ENCODE measurements around the gene CDK6. TPM values are rescaled to one million over a fixed set of nuclear protein-coding genes. Genes with fewer than 3 reads are reported as not detected.
"Not testable (repeated sequence)": the region's sequence is repeated elsewhere in the genome, so short reads cannot be mapped to it uniquely, and the experiment has no call there.

Gene CDK6
- total RNA-seq, 2 experiments from 2014 or later = 229 to 236 TPM

DNA sequence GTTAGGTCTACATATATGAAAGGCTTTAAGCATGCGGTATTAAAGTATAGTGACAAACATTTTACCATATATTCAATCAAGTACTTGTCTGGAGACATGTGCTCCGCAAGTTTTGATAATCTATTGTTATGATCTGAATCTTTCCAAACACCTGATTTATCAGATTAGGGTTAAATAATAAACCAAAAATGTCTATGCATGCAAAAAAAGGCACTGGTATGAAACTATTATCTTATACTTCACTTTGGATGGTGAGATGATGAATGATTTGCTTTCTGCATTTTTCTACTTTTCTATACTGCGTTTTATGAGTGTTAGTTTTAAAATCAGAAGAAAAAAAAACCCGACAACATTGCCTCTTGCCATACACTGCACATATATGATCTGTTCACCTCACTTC is 208.4 kb downstream of the CDK6 start:
- CTCF ChIA-PET = no interaction called here

DNA sequence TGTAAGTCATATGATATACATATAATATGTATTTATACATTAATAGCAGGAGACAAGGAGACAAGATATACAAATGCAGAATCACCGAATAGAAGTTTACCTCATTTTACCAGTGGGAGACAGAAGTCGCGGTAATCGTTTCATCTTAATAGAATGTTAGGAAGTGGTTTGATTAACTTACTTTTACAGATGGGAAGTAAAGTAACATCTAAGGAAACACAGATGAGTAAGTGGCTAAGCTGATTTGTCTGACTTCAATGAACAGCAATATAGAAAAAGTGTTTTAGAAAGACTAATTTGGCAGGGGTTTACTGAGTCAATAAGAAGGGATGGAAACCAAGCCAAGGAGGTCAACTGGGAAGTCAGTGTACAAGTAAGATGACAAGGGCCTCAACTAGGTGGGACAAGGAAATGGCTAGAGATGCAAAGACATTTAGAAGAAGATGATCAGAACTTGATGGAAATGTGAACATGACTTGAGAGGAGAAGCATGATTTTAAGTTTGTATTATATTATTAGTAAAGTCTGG is 210.0 kb downstream of the CDK6 start:
- ChIA-PET POLR2A (no interaction called here), CTCF (no interaction called here)

More for the DNA sequence above, 208.4 kb downstream of the CDK6 start:
- POLR2A ChIA-PET = interaction anchor here (0.8 kb wide), 1 partner anchor 13 kb away, joined by 3 read pairs; no protein-coding TSS in a partner anchor

DNA sequence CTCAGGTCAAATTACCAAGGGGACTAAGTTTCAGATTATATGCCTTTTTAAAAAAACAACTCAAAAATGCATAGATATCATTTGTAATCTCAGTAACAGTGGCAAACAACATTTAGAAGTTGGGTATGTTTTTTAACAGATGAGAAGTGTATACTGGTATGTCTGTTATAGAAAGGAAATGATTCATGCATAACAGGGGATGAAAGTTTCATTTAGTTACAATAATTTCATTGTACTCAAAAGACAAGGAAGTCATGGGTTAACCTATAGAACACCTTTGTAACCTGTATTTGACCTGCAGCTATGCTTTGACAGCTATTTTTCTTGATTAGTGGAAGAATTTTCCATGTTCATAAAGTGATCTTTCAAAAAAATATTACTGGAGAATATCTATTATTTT is 210.8 kb downstream of the CDK6 start:
- POLR2A ChIA-PET = no interaction called here
- CTCF ChIA-PET = no interaction called here

DNA sequence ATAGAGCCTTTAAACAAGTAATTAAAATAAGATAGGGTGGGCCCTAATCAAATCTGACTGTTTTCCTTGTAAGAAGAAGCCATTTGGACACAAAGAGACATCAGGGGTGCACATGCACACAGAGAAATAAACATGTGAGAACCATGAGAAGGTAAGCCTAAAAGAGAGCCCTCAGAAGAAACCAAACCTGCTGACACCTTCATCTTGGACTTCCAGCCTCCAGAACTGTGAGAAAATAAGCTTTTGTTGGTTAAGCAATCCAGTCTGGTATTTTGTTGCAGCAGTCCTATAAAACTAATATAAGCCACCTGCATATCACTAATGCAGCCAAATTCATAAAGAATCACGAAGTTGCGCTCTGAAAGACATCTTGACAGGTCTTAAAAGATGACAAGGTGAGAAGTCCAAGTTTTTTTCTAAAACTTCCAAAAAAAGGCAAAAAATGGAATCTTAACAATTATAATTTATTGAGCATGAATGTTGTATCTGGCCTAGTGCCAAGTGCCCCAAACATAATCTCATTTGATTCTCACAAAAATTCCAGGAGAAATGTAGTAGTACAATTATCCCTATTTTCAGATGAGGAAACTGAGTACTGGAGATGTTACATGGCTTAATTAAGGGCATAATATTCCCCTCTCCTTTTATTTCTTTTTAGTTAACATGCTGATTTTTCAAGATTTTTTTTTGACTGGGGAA is 211.9 kb downstream of the CDK6 start:
- ChIA-PET CTCF (no interaction called here), POLR2A (no interaction called here)

DNA sequence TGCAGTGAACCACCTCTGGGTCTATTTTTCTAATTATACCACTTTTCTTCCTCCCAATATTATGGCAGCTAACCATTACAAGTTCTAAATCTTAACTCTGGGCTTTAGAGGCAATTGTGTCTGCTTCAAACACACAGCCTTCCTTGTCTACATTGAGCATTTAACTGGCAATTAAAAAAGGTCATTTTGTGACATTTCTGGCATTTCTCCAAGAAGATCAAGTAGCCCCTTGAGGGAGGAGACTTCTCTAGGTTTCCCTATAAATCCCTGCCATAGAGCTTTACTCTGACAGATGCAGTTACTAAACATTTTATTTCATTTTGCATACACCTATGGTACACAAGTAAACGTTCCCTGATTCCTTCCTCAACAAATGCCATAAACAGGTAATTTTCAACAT is 212.8 kb downstream of the CDK6 start:
- ChIA-PET CTCF (no interaction called here), POLR2A (no interaction called here)

DNA sequence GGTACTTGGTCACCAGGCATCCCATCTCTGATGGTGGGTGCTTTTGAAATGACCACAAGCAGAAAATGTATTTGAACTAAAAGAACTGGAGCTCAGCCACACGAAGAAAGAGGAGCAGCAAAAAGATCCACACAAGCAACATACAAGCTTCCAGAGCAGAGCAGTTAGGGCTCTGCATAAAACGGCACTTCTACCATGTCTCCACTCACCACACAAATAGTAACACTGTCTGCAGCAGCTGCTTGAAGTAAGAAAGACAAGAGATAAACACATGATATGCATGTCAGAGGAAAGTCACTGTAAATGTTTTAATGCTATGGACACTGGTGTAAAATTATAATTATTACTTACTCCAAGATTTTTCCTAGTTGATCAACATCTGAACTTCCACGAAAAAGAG is 213.7 kb downstream of the CDK6 start:
- POLR2A ChIA-PET = no interaction called here
- CTCF ChIA-PET = interaction anchor here (0.9 kb wide), 1 partner anchor 14 kb away, joined by 3 read pairs; no protein-coding TSS in a partner anchor

DNA sequence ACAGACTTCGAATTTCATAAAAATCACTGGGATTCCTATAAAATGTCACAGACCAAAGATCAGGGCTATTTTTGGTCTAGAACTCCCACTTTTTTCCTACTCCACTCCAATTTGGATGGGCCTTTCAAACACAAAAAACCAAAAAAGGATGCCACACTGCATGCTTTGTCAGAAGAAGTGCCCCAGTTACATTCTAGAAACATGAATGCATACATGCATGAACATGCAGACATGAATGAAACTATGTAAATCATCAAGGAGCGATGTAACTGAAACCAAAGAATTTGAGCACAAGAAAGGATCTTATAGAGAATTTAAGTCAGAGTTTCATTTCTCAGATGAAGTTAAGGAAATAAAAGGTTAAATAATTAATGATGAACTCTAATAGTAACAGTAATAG is 214.3 kb downstream of the CDK6 start:
- ChIA-PET POLR2A (interaction anchor here (0.7 kb wide), 1 partner anchor 220 kb away, joined by 6 read pairs; no protein-coding TSS in a partner anchor), CTCF (interaction anchor here (0.7 to 2.4 kb wide), 5 partner anchors 10 to 158 kb away, joined by 3 to 7 read pairs (median 3); no protein-coding TSS in a partner anchor)

DNA sequence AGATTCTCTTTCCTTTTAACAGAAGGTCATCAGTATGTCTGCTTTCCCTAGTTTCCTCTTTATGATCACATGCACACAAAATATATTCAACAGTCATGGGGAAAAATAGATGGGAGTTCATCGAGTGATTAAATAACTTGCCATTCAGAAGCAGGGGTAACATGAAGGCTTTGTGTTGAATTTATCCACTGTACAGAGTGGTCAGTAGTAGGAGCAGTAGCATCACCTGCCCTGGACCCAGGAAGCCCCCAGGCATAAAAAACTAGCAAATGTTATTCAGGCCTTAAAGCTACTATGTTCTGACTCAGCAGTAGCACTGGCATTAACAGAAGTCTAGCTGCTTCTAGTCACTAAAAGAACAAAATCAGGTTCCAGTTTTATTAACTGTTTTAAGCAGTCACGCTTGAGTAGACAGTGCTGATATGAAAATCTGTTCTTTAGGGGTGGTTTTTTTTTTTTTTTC is 214.8 kb downstream of the CDK6 start:
- ChIA-PET CTCF (interaction anchor here (0.7 to 2.4 kb wide), 9 partner anchors 9 to 211 kb away, joined by 3 to 7 read pairs (median 4); no protein-coding TSS in a partner anchor), POLR2A (interaction anchor here (0.7 kb wide), 1 partner anchor 221 kb away, joined by 6 read pairs; no protein-coding TSS in a partner anchor)

DNA sequence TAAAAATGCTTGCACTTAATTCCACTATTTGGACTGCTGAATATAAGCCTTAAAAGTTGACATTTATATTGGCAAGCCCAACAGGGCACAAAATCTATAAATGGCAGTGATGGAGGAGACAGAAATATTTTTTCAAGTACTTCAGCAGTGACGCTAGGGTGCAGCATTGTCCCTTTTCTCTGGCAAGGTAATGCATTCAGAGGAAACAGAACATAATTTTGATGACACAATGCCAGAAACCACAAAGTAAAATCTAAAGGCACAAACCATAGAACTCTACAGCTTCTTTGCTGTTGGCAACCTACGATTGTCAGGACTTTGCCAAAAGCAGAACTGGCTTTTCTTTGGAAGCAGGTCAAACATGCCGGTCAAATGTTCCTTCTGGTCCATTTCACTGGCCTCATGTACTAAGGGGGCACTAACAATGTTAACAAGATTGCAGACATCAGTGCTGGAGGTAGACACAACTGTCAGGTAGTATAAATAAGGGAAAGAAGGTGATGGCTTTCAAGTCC is 215.3 kb downstream of the CDK6 start:
- ChIA-PET CTCF (interaction anchor here (0.6 to 2.4 kb wide), 14 partner anchors 9 to 452 kb away, joined by 3 to 7 read pairs (median 4); no protein-coding TSS in a partner anchor), POLR2A (interaction anchor here (0.7 kb wide), 1 partner anchor 221 kb away, joined by 6 read pairs; no protein-coding TSS in a partner anchor)

DNA sequence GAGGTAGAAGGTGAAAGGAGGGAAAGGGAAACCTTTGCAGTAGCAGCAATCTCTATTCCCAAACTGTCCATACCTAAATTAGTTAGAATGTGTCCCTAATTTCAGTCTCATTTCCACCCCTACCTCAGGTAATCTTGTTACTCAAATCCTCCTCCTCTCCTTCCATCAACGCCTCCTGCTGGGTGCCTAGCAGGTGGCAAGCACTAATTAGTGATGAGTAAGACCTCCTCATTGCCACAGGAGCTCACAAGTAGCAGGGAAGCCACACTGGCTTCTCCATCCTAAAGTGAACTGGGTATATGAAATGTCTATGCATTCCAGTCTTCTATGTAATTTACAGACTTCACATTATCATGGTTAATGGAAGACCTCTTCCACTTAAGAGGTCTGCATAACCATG is 220.5 kb downstream of the CDK6 start:
- POLR2A ChIA-PET = no interaction called here
- CTCF ChIA-PET = no interaction called here

DNA sequence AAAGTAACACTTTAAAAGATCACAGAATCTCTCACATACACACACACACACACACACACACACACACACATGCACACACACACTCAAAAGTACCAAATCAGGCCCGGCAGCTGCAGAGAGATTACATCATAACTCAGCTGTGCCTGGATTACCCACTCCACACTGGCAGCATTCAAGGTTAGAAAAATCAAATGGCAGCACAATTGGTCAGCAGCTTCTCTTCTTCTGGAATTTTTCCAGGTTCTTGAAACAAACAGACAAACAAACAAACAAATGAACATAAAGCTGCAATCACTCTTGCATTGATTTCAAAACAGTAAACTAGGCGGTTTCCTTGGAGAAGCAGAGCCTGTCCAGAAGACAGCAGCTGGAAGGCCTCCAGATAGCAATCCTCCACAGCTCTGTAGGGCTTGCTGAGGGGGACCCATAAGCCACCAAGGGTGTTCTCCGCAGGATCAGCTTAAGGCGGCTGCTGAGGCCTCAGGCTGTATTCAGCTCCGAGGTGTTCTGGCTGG is 221.7 kb downstream of the CDK6 start:
- CTCF ChIA-PET = no interaction called here
- POLR2A ChIA-PET = no interaction called here

DNA sequence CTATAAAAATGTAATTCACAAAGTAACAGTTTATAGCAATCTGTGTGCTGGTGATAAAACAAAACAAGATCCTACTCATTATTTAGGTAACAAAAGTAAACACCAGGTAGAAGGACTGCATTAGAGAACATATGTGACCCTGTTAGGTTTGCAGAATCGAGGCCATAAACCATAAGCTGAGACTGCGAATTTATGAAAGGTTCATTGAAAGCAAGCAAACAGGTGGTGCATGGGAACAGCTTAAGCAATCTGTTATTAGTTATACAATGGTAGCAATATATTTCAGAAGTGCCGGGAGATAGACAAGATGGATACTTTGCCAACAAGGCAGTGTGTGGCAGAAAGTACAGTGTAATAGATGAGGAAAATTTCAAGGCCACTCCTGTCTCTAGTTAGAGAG is 222.7 kb downstream of the CDK6 start:
- POLR2A ChIA-PET = interaction anchor here (0.6 kb wide), 1 partner anchor 158 kb away, joined by 3 read pairs; no protein-coding TSS in a partner anchor
- CTCF ChIA-PET = no interaction called here

DNA sequence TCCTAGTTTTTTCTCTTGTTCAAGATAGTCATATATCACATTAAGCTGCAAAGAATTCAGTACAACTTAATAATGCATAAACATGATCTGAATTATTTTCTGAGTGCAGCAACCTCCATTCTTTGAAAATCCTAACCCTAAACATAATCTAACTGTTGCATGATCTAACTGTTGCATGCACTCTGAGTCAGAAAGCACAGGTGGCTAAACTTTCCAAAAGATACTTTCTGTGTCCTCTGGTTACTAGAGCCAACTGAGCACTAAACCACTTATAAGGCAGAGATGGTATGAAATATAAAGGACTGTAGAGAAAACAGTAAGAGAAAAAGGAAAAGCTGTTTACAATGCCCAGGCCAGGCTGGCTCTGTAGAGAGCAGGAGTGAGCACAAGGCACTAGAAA is 223.2 kb downstream of the CDK6 start:
- CTCF ChIA-PET = interaction anchor here (1.8 kb wide), 1 partner anchor 23 kb away, joined by 6 read pairs; the partner anchor contains the start of gene FAM133B
- POLR2A ChIA-PET = no interaction called here

DNA sequence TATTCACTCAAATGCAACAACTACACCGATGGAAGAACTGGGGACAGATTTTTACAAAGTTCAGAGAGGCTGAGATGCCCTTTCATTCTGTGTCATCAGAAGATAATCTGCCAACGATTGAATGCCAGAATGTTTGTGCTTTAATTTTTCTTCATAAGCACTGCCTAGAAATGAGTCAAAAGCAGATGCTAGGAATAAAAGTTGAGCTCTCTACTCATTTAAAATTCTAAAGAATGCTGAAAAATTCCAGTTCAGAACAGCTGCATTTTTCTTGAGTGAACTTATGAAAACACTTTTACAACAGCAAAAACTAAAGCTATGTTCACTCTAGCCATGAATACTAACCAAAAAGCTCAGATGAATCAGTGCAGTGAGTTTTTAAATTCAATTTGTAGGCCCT is 223.9 kb downstream of the CDK6 start:
- ChIA-PET CTCF (interaction anchor here (0.9 to 1.8 kb wide), 2 partner anchors 8 to 22 kb away, joined by 5 to 6 read pairs; partner anchors contain the start of gene FAM133B), POLR2A (no interaction called here)

DNA sequence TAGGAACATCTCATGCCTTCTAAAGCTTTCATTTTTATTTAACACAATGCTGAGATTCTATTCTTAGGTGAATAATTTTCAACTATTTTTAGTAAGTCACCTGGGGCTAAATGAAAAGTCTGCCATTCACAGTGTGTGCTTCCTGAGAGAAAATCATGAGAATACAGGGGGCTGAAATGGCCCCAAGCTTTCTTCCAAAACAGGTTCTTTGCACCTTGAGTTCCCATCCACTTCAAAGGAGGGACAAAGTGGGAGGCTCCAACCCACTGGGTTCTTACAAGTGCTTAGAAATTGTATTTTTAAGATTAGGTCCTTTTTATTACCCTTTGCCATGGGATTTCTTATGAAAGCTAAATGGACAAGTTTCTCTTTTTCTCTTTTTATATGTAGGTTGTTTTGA is 224.6 kb downstream of the CDK6 start:
- POLR2A ChIA-PET = no interaction called here
- CTCF ChIA-PET = interaction anchor here (1.8 to 2.1 kb wide), 2 partner anchors 9 to 21 kb away, joined by 6 to 7 read pairs; partner anchors contain the start of gene FAM133B

DNA sequence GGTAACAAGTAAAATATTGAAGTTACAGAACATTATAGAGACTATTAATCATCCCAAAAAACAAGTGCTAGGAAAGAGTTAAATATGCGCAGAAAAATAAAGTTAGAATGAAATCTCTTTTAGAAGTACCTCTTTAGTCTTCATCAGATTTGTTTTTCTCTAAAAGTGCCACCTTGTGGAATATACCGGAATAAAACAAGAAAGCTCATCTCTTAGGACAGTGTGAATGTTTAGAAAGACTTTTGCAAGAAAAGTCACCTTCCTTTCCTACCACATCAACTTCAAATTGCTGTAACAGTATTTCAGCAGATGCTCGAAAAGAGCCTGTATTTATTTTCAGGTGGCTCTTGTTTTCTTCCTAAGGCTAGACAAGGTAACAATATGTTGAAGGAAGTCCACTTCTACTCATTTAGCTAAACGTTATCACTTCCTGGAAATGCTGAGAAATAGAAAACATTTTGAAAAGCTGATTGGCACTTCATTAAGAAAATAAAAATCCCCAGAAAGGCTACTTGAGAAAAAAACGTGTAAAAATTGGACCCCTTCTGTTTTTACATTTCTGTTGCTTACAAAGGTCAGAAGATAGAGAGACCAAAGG is 226.4 kb downstream of the CDK6 start:
- CTCF ChIA-PET = interaction anchor here (1.3 to 2.1 kb wide), 3 partner anchors 11 to 561 kb away, joined by 3 to 7 read pairs (median 4); partner anchors contain the start of genes PEX1 and RBM48
- POLR2A ChIA-PET = no interaction called here

DNA sequence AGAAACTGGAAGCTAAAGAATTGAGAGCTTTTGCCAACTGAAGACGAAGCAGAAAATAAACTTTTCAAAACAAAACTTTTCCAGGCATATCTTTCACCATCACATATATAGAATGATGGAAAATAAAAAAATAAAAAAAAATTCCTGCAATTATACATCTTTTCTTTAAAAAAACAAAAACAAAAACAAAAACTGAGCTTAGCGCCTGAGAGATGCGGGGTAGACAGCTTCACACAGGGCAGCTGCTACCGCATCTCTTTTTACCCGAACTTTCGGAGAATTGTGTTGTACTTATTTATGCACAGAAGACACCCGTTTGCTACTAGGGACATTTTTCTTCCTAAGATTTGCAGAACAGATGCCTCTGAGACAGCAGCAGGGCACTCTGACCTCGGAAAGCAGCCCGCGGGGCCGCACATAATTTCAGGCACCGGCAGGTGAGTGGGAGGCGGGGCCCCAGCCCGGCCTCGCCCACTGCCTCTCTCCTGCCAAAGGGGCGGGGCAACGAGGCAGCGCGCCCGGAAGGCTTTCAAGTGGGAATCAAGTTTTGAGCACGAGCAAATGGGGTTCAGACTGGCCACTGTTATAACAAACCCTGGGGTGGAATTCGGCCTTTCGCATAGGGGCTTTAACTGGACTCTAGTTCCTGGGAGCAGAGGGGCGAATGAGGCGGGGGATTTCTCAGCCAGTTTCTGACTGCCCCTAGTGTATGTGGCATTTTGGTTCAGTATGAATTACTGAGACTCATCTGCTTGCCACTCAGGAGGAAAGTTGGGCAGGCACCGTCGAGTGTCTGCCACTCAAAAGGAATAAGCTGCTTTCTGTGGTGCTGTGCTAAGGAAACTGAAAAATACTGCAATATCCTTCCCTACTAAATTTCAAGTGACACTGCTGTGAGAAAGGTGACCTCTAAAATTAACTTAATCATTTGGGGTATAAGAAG is 227.7 kb downstream of the CDK6 start:
- ChIA-PET CTCF (interaction anchor here (0.5 to 1.3 kb wide), 2 partner anchors 14 to 563 kb away, joined by 3 read pairs; no protein-coding TSS in a partner anchor), POLR2A (no interaction called here)

DNA sequence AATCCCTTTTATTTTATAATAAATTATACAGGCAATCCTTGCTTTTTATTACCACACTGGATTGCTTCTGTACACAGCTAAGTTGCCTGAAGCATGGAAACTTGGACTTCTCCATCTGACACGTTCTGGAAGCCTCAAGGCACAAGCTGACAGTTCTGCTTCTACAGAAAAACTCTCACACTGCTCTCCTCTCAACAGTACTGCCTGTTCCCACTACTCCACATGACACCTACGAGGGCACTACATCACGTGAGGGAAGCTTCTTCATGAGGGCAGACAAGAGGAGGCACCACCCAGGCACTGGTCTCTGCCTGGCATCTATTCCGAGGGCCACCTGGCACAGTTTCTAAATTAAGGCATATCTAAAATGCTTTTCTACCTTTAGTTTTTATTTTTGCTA is 229.4 kb downstream of the CDK6 start:
- ChIA-PET CTCF (interaction anchor here (0.6 to 1.2 kb wide), 3 partner anchors 13 to 17 kb away, joined by 3 read pairs; partner anchors contain the start of gene FAM133B), POLR2A (no interaction called here)

DNA sequence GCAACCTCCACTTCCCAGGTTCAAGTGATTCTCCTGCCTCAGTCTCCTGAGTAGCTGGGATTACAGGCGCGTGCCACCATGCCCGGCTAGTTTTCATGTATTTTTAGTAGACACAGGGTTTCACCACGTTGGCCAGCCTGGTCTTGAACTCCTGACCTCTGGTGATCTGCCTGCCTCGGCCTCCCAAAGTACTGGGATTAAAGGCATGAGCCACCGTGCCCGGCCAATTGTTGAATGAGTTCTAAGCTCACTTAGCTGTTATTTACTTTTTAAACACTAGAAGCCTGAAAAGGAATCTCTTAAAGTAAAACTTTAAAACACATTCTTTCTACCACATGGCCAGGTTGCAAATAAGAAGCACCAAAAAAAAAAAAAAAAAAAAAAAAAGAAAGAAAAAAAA is 231.9 kb downstream of the CDK6 start:
- POLR2A ChIA-PET = not testable (repeated sequence)

More for the DNA sequence above, 231.9 kb downstream of the CDK6 start:
- CTCF ChIA-PET = interaction anchor here (1.0 kb wide), 1 partner anchor 17 kb away, joined by 5 read pairs; no protein-coding TSS in a partner anchor

Data from activated CD8-positive, alpha-beta memory T cell treated with anti-CD3 and anti-CD28 coated beads for 36 hours (primary cell).